ENCODE data around the gene IL18R1.

GRCh38 chr2:102358496-102358895 lies 2.9 kb downstream of the IL18R1 start:
- TF ChIP-seq CTCF (IDR thresholded peaks at IDR 0.05; ENCODE audit: low read depth, low read length, poor library complexity, severe bottlenecking) (no peak), EZH2phosphoT487 (IDR thresholded peaks at IDR 0.05; ENCODE audit: borderline replicate concordance, low read length) (no peak)
